ENCODE data around the gene MGRN1.

Gene MGRN1

DNA sequence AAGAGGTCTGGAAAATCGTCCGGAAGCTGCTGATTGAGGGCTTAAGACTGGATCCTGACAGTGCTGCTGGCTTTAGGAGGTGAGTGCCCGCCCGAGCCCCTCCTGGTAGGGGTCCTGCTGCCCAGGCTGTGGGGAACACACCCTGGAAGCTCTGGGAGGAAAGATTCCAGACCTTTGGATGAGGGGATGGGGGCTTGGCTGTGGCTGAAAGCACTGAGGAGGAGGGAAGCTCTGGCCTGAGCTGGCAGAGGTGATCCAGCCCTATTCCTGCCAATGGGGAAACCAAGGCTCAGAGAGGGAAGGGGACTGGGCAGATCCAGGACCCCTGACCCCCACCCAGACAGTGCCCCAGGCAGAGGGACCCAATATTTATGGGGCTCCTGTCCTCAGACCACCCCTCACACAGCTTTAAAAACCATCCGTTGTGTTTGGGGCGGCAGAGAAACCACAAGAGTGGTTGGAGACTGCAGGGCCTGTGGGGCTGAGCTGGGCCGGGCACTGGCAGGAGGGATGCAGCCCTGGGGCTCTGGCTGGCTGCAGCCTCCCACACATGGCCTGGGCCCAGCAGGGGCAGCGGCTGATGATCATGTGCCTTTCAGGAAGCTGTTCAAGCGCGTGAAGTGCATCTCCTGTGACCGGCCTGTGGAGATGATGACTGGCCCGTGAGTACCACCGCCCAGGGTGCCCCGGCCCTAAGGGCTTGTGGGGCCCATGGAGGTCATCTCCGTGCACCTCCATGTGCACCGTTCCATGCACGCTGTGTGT, 32.7 kb upstream of the MGRN1 start:
- H3K4me3 ChIP-seq (replicated peaks; ENCODE audit: low read depth, low read length), result no peak overlapping the region
- H3K36me3 ChIP-seq (ENCODE audit: control insufficient read depth, insufficient read depth, low read length), result no peaks in the 10 kb centered on the region
- DNase-seq (ENCODE audit: extremely low read depth, insufficient read length), result no peak
- no peaks in the 10 kb centered on the region for H3K27me3 ChIP-seq (replicated peaks; ENCODE audit: control insufficient read depth, insufficient read depth, low read length)
- TF ChIP-seq, protein P1, sequence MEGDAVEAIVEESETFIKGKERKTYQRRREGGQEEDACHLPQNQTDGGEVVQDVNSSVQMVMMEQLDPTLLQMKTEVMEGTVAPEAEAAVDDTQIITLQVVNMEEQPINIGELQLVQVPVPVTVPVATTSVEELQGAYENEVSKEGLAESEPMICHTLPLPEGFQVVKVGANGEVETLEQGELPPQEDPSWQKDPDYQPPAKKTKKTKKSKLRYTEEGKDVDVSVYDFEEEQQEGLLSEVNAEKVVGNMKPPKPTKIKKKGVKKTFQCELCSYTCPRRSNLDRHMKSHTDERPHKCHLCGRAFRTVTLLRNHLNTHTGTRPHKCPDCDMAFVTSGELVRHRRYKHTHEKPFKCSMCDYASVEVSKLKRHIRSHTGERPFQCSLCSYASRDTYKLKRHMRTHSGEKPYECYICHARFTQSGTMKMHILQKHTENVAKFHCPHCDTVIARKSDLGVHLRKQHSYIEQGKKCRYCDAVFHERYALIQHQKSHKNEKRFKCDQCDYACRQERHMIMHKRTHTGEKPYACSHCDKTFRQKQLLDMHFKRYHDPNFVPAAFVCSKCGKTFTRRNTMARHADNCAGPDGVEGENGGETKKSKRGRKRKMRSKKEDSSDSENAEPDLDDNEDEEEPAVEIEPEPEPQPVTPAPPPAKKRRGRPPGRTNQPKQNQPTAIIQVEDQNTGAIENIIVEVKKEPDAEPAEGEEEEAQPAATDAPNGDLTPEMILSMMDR (IDR thresholded peaks at IDR 0.05; ENCODE audit: insufficient read depth, low read length, poor library complexity, severe bottlenecking), result no peak

DNA sequence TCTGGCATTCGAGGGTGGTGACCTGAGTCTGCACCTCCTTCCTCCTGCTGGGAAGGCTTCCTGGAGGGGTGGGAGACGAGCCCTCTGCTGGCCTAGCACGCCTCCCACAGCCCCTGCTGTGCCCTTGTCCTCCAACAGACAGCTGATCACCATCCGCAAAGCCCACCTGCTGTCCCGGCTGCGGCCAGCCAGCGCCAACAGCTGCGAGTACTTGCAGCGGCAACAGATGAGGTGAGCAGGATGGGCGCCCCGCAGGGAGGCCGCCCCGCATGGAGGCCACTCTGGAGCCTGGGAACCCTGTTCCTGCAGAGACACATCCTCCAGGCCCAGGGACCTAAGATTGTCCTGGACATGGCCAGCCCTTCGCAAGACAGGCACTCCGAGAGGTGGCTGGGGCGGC, 31.5 kb upstream of the MGRN1 start:
- DNase-seq (ENCODE audit: extremely low read depth, insufficient read length), result no peak
- Histone ChIP-seq H3K36me3 (ENCODE audit: control insufficient read depth, insufficient read depth, low read length) (no peaks in the 10 kb centered on the region), H3K27me3 (replicated peaks; ENCODE audit: control insufficient read depth, insufficient read depth, low read length) (no peaks in the 10 kb centered on the region), H3K4me3 (replicated peaks; ENCODE audit: low read depth, low read length) (no peak overlapping the region)
- TF ChIP-seq, protein P1 (IDR thresholded peaks at IDR 0.05; ENCODE audit: insufficient read depth, low read length, poor library complexity, severe bottlenecking), result no peak

DNA sequence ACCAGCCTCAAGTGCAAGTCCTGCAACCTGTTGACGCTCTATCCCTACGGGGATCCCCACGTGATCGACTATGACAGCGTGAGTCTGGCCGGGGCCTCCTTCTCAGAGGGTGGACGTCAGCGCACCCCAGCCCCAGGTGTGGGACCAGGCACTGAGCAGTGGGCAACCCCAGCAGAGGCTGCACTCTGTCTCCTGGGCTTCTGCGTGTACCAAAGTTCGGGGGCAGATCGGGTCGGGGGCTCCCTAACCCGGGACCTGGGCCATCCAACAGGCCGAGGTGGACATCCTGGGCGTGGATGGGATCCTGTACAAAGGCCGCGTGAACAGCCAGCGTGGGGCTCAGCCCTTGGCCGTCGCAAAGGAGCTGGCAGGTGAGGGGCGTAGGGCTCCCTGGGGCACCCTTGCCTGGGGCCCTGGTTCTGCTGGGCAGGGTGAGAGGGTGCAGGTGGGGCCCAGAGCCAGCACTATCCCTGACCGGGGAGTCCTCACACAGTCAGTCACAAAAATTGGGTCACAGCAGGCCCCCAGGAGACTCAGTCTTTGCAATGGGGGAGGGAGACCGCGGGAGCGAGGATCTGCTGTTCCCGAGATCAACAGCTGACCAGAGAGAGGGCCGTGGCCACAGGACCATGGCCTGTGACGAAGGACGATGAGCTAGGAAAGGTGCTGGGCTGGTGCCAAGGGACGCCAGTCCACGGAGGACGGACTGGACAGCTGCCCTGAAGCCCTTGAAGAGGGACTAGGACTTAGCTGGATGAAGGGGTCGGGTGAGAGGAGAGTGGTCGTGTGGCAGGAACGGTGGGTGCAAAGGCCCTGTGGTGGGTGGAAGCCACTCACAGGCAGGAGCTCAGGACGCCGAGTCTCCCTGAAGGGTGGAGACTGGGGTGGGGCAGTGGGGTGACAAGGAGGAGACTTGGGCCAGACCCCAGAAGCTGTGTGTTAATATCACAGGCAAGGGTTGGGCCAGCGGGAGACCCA, 29.9 kb upstream of the MGRN1 start:
- no peak for DNase-seq (ENCODE audit: extremely low read depth, insufficient read length)
- no peak overlapping the region for H3K4me3 ChIP-seq (replicated peaks; ENCODE audit: low read depth, low read length)
- H3K27me3 ChIP-seq (replicated peaks; ENCODE audit: control insufficient read depth, insufficient read depth, low read length), result no peaks in the 10 kb centered on the region; the same call in 1 of the 2 replicates
- no peaks in the 10 kb centered on the region for H3K36me3 ChIP-seq (ENCODE audit: control insufficient read depth, insufficient read depth, low read length)
- TF ChIP-seq, protein P1 (IDR thresholded peaks at IDR 0.05; ENCODE audit: insufficient read depth, low read length, poor library complexity, severe bottlenecking), result no peak

DNA sequence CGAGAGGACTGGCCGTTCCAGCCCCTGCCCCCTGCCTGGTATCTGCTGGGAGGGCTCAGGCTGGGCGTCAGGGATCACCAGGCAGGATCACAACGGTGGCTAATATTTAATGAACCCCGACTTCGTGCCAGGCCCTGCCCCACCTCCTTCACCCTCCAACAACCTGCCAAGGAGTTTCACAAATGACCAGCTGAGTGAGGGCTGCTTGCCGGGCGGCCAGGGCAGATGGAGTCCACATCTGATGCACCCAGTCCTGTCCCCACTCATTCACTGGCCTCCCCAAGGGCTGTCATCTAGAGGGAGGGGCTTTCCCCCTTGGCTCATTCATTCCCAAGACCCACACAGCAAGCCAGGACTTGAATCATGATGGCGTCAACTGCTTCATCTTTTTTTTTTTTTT, 27.5 kb upstream of the MGRN1 start:
- H3K4me3 ChIP-seq (replicated peaks; ENCODE audit: low read depth, low read length), result no peak overlapping the region
- H3K36me3 ChIP-seq (ENCODE audit: control insufficient read depth, insufficient read depth, low read length), result no peaks in the 10 kb centered on the region
- TF ChIP-seq, protein P1 (IDR thresholded peaks at IDR 0.05; ENCODE audit: insufficient read depth, low read length, poor library complexity, severe bottlenecking), result no peak
- no peaks in the 10 kb centered on the region; the same call in 1 of the 2 replicates for H3K27me3 ChIP-seq (replicated peaks; ENCODE audit: control insufficient read depth, insufficient read depth, low read length)
- DNase-seq (ENCODE audit: extremely low read depth, insufficient read length), result no peak

DNA sequence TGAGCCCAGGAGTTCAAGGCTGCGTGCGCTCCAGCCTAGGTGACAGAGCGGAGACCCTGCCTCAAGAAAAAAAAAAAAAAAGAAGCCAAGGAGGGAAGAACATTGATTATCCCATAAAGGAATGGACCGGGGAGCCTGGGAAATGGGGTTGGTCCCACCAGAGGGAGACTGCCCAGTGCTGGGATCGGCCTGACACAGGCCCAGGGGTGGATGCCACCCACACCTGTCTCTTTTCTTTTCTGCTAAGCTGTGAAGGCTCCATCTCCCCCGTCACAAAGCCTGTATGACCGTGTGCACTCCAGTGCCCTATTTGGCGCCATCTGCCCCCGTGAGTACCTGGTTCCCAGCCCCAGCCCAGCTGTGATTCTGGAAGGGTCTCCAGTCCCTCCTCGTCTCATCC, 25.6 kb upstream of the MGRN1 start:
- no peak for DNase-seq (ENCODE audit: extremely low read depth, insufficient read length)
- TF ChIP-seq, protein P1 (IDR thresholded peaks at IDR 0.05; ENCODE audit: insufficient read depth, low read length, poor library complexity, severe bottlenecking), result no peak
- no peak overlapping the region for H3K4me3 ChIP-seq (replicated peaks; ENCODE audit: low read depth, low read length)
- H3K36me3 ChIP-seq (ENCODE audit: control insufficient read depth, insufficient read depth, low read length), result no peaks in the 10 kb centered on the region
- no peaks in the 10 kb centered on the region; the same call in 1 of the 2 replicates for H3K27me3 ChIP-seq (replicated peaks; ENCODE audit: control insufficient read depth, insufficient read depth, low read length)
